ENCODE measurements around the gene TSHZ3. TPM values are rescaled to one million over a fixed set of nuclear protein-coding genes. Genes with fewer than 3 reads are reported as not detected.

Gene TSHZ3
- total RNA-seq, 1 experiment from 2014 or later: 0.05 TPM

GRCh38 chr19:31275068-31275334 lies 74.2 kb downstream of the TSHZ3 start:
- no peaks in the 10 kb centered on the region for H4K20me1 ChIP-seq (ENCODE audit: insufficient read depth)
- BruUV-seq (replicated peaks): no TSS peak
- no peak overlapping the region for H2AFZ ChIP-seq (ENCODE audit: low read depth, low read length, poor library complexity, severe bottlenecking)
- H3K9ac ChIP-seq (ENCODE audit: low read length): no peak overlapping the region
- H3K27ac ChIP-seq (ENCODE audit: low read depth, low read length): no peak overlapping the region
- ChIA-PET RAD21 (ENCODE audit: low non-redundant PET in 1 of 2, low total read pairs in 2 of 2, uncharacterized antibody in 2 of 2, unreplicated experiment in 2 of 2) (no interaction called here), POLR2A (no interaction called here), CTCF (no interaction called here)
- H3K27me3 ChIP-seq (ENCODE audit: insufficient read depth, low read length): no peaks in the 10 kb centered on the region
- intact Hi-C loops (cut with micrococcal nuclease): no loop called here
- TF ChIP-seq SRF (IDR thresholded peaks at IDR 0.05; ENCODE audit: low read depth) (no peak), ZFX (IDR thresholded peaks at IDR 0.05) (no peak), MAX (IDR thresholded peaks at IDR 0.05) (no peak), ATF3 (IDR thresholded peaks at IDR 0.05) (no peak), ZNF274 (IDR thresholded peaks at IDR 0.05; ENCODE audit: low read depth, low read length) (no peak), JUND (IDR thresholded peaks at IDR 0.05) (no peak)
- DNase-seq (ENCODE audit: low read depth, low spot score) (no peak), ATAC-seq (no peak)
- peaks cover 8 to 34% of the 10 kb centered on the region in 2 experiments; a peak in 2 of 4 replicates for H3K9me3 ChIP-seq (ENCODE audit: control insufficient read depth in 1 of 2, insufficient read depth in 1 of 2, low read depth in 1 of 2, low read length in 2 of 2)
- H3K4me1 ChIP-seq (ENCODE audit: control insufficient read depth in 1 of 2, insufficient read depth in 2 of 2, low read length in 2 of 2): no peaks in the 10 kb centered on the region
- H3K79me2 ChIP-seq (ENCODE audit: insufficient read depth, low read length): no peaks in the 10 kb centered on the region
- no peaks in the 10 kb centered on the region for H3K36me3 ChIP-seq (ENCODE audit: control insufficient read depth in 1 of 2, insufficient read depth in 2 of 2, low read length in 2 of 2)
- no peak overlapping the region for H3K4me2 ChIP-seq (ENCODE audit: low read length)
- H3K9me2 ChIP-seq (ENCODE audit: insufficient read depth): no peaks in the 10 kb centered on the region
- H3K4me3 ChIP-seq (replicated peaks in 1 of 2; ENCODE audit: low read depth in 1 of 2, low read length in 2 of 2): no peak overlapping the region

GRCh38 chr19:31274251-31275067 lies 74.8 kb downstream of the TSHZ3 start:
- no peaks in the 10 kb centered on the region for H3K4me1 ChIP-seq (ENCODE audit: control insufficient read depth in 1 of 2, insufficient read depth in 2 of 2, low read length in 2 of 2)
- H3K4me3 ChIP-seq (replicated peaks in 1 of 2; ENCODE audit: low read depth in 1 of 2, low read length in 2 of 2): no peak overlapping the region
- H3K9me2 ChIP-seq (ENCODE audit: insufficient read depth): no peaks in the 10 kb centered on the region
- no TSS peak for BruUV-seq (replicated peaks)
- H3K27me3 ChIP-seq (ENCODE audit: insufficient read depth, low read length): no peaks in the 10 kb centered on the region
- H4K20me1 ChIP-seq (ENCODE audit: insufficient read depth): no peaks in the 10 kb centered on the region
- ChIA-PET RAD21 (ENCODE audit: low non-redundant PET in 1 of 2, low total read pairs in 2 of 2, uncharacterized antibody in 2 of 2, unreplicated experiment in 2 of 2) (no interaction called here), CTCF (no interaction called here), POLR2A (no interaction called here)
- no peak overlapping the region for H3K4me2 ChIP-seq (ENCODE audit: low read length)
- H3K36me3 ChIP-seq (ENCODE audit: control insufficient read depth in 1 of 2, insufficient read depth in 2 of 2, low read length in 2 of 2): no peaks in the 10 kb centered on the region
- DNase-seq (ENCODE audit: low read depth, low spot score) (no peak), ATAC-seq (no peak)
- no peak overlapping the region for H3K27ac ChIP-seq (ENCODE audit: low read depth, low read length)
- no peak overlapping the region for H3K9ac ChIP-seq (ENCODE audit: low read length)
- H3K79me2 ChIP-seq (ENCODE audit: insufficient read depth, low read length): no peaks in the 10 kb centered on the region
- H2AFZ ChIP-seq (ENCODE audit: low read depth, low read length, poor library complexity, severe bottlenecking): no peak overlapping the region
- intact Hi-C loops (cut with micrococcal nuclease): no loop called here
- TF ChIP-seq ZNF274 (IDR thresholded peaks at IDR 0.05; ENCODE audit: low read depth, low read length) (no peak), EGR1 (IDR thresholded peaks at IDR 0.05; ENCODE audit: low read depth) (no peak), ZBTB33 (IDR thresholded peaks at IDR 0.05; ENCODE audit: extremely low read depth, insufficient replicate concordance, low read length) (no peak), TCF7L2 (IDR thresholded peaks at IDR 0.05; ENCODE audit: borderline replicate concordance, extremely low read depth, insufficient read depth, insufficient read length) (no peak)
- H3K9me3 ChIP-seq (ENCODE audit: control insufficient read depth in 1 of 2, insufficient read depth in 1 of 2, low read depth in 1 of 2, low read length in 2 of 2): peaks cover 12 to 37% of the 10 kb centered on the region in 2 experiments; a peak in 2 of 4 replicates

Data from HCT116 (cell line).